K562 (cell line): ENCODE data around the gene TAF3. TPM values are rescaled to one million over a fixed set of nuclear protein-coding genes. Genes with fewer than 3 reads are reported as not detected.
A peak's percentile ranks its signal among the peaks of the same experiment; 100 is the strongest.

Experiments used
- ATAC-seq: fragments of 200-7000 bp; cut with Tn5 transposase; 3 replicates; pipeline ENCODE4 v1.9.1; 2020; ENCODE audit warnings: moderate library complexity
- BruUV-seq: library from RNA; stranded (reverse); fragments of 400-500 nt; replicated peaks from 2 replicates; lab custom pipeline; 2021; lab: Mats Ljungman, UMichigan
- CTCF ChIA-PET: fragments of 300-600 bp; formaldehyde crosslinking; extraction: SDS; loops from one replicate; lab custom pipeline; 2021; ENCODE audit warnings: low intra/inter-chr PET ratio; lab: Yijun Ruan, JAX
- POLR2A ChIA-PET: fragments of 300-600, 350-650 bp; sonication (Branson Sonifier 250); formaldehyde crosslinking; extraction: SDS; loops from one replicate; lab custom pipeline; 2021; ENCODE audit warnings: antibody characterized with exemption, inconsistent platforms; lab: Yijun Ruan, JAX
- DNase-seq, 4 experiments: peaks; one replicate each; pipeline versions ENCODE4 v3.0.0 to v3.0.0-alpha.2; 2011 to 2018; ENCODE audit warnings: low spot score in 3 of 4, mixed read lengths in 3 of 4; ENCODE audit errors: extremely low read depth in 1 of 4
- FAIRE-seq: peaks from 2 replicates; lab custom pipeline; 2011; peaks lifted over from hg19 to GRCh38; lab: Jason Lieb, UNC
- H2AFZ ChIP-seq: 2 replicates; pipeline ENCODE4 v1.6.0; 2011; ENCODE audit warnings: low read depth, low read length, control low read depth, inconsistent platforms
- H3K27ac ChIP-seq: fragments of 200-600 bp; 3 replicates; pipeline ENCODE4 v1.8.0; 2011; ENCODE audit warnings: low read depth, mild to moderate bottlenecking, control low read depth, inconsistent platforms, low read length, moderate library complexity, mixed read lengths; ENCODE audit errors: extremely low read depth
- H3K27me3 ChIP-seq, 2 experiments: fragments of 300-600 bp in 1 of 2; 2 replicates in 1 of 2; 3 replicates in 1 of 2; pipeline versions ENCODE4 v1.6.0 to v1.8.0; 2011; ENCODE audit warnings: inconsistent platforms in 2 of 2, low read length in 2 of 2, mild to moderate bottlenecking in 1 of 2, mixed read lengths in 1 of 2, moderate library complexity in 1 of 2; ENCODE audit not compliant: control insufficient read depth in 2 of 2, insufficient read depth in 2 of 2
- H3K36me3 ChIP-seq: fragments of 300-600 bp; 3 replicates; pipeline ENCODE4 v1.8.0; 2011; ENCODE audit warnings: mild to moderate bottlenecking, low read length, inconsistent platforms; ENCODE audit not compliant: control insufficient read depth, insufficient read depth
- H3K4me1 ChIP-seq, 2 experiments: fragments of 200-600 bp in 1 of 2; replicated peaks in 1 of 2; 2 replicates in 1 of 2; 3 replicates in 1 of 2; pipeline versions ENCODE4 v1.5.1 to v1.8.0; 2011; ENCODE audit warnings: inconsistent platforms in 2 of 2, low read length in 2 of 2, mild to moderate bottlenecking in 1 of 2, mixed read lengths in 1 of 2, moderate library complexity in 1 of 2; ENCODE audit not compliant: control insufficient read depth in 2 of 2, insufficient read depth in 2 of 2
- H3K4me2 ChIP-seq: 2 replicates; pipeline ENCODE4 v1.6.1; 2011; ENCODE audit warnings: low read length, control low read depth, inconsistent platforms, mixed read lengths; ENCODE audit not compliant: insufficient read depth
- H3K4me3 ChIP-seq: fragments of 200-600 bp; sonication (generic), shearing (Covaris generic); 2 replicates; pipeline ENCODE4 v1.5.1; 2016; ENCODE audit warnings: control low read depth, inconsistent platforms
- H3K79me2 ChIP-seq: fragments of 200-600 bp; 3 replicates; pipeline ENCODE4 v1.8.0; 2011; ENCODE audit warnings: low read length, inconsistent platforms; ENCODE audit not compliant: control insufficient read depth, insufficient read depth
- H3K9ac ChIP-seq, 2 experiments: 2 replicates each; pipeline versions ENCODE4 v1.6.0 to v1.6.1; 2011; ENCODE audit warnings: low read depth in 2 of 2, low read length in 2 of 2, control low read depth in 1 of 2, inconsistent platforms in 1 of 2, mild to moderate bottlenecking in 1 of 2, mixed read lengths in 1 of 2; ENCODE audit not compliant: insufficient read depth in 1 of 2
- H3K9me1 ChIP-seq: one replicate; pipeline ENCODE4 v1.6.0; 2011; ENCODE audit warnings: inconsistent platforms, mild to moderate bottlenecking, low read length, moderate library complexity; ENCODE audit not compliant: control insufficient read depth, insufficient read depth
- H3K9me3 ChIP-seq: replicated peaks from 2 replicates; pipeline ENCODE4 v1.5.1; 2011; ENCODE audit warnings: low read depth, low read length, inconsistent platforms; ENCODE audit not compliant: control insufficient read depth, insufficient read depth
- H4K20me1 ChIP-seq: replicated peaks from 2 replicates; pipeline ENCODE4 v1.6.1; 2011; ENCODE audit warnings: low read length, inconsistent platforms, mixed read lengths; ENCODE audit not compliant: control insufficient read depth, insufficient read depth
- CEBPB ChIP-seq: fragments of 450-650 bp; IDR thresholded peaks from 2 replicates; pipeline ENCODE4 v1.6.1; 2016; ENCODE audit warnings: missing genetic modification characterization, missing compliant biosample characterization
- PHF8 ChIP-seq: fragments of 200-600 bp; sonication (generic); IDR thresholded peaks from 2 replicates; pipeline ENCODE4 v1.6.1; 2012; ENCODE audit warnings: mixed run types, mild to moderate bottlenecking, inconsistent platforms, low read length, moderate library complexity, borderline replicate concordance
- SIRT6 ChIP-seq: IDR thresholded peaks from one replicate; pipeline ENCODE4 v1.6.1; 2012; ENCODE audit warnings: low read depth, mild to moderate bottlenecking, control low read depth, inconsistent platforms, low read length, moderate library complexity
- ZNF212 ChIP-seq: fragments of 450-650 bp; formaldehyde crosslinking; IDR thresholded peaks from 2 replicates; pipeline ENCODE4 v1.4.0; 2020; ENCODE audit warnings: mild to moderate bottlenecking
- ZNF79 ChIP-seq: fragments of 250-450 bp; sonication (Bioruptor Pico); IDR thresholded peaks from 2 replicates; pipeline ENCODE4 v1.4.0; 2020; ENCODE audit warnings: low read depth, mild to moderate bottlenecking, moderate library complexity
- WGBS: fragments of 100-300 bp; shearing (Covaris generic); methylation state at CpG from one replicate; pipeline ENCODE4 v1.1.6; 2016; ENCODE audit warnings: low coverage, mixed read lengths; ENCODE audit not compliant: insufficient coverage; ENCODE audit errors: missing lambda C conversion rate; 5-methylcytosine and 5-hydroxymethylcytosine counted together
- in situ Hi-C: fragments of 300-500 bp; cut with MboI; formaldehyde crosslinking; loops from 4 replicates; pipeline ENCODE4 v1.15.0; 2018; ENCODE audit warnings: inconsistent platforms, mixed read lengths
- intact Hi-C: fragments of 100-400 bp; cut with micrococcal nuclease; formaldehyde crosslinking; loops from 2 replicates; pipeline ENCODE4 v1.14.2; 2022
- polyA plus RNA-seq, 8 experiments: library from polyadenylated mRNA; depleted of rRNA in 4 of 8; stranded (reverse) in 5 of 8; unstranded in 3 of 8; fragments of >200 nt; fragmentation: Nextera tagmentation in 2 of 8; fragmentation: Illumina TruSeq in 1 of 8; extraction: Ambion mirVana in 2 of 8; extraction: Trizol in 1 of 8; gene quantifications; 2 replicates each; pipeline versions ENCODE4 v1.2.1 to v1.2.3, GENCODE V29; 2011 to 2014; ENCODE audit warnings: inconsistent platforms in 1 of 8, missing spikeins in 1 of 8
- total RNA-seq, 7 experiments: library from RNA; depleted of rRNA in 6 of 7; stranded (reverse); fragments of >200 nt in 6 of 7; fragmentation: Illumina TruSeq in 2 of 7; extraction: Trizol in 2 of 7; gene quantifications; 2 replicates each; pipeline versions ENCODE4 v1.2.1 to v1.2.3, GENCODE V29; 2011 to 2021; ENCODE audit warnings: low replicate concordance in 1 of 7
- TF ChIP-seq, protein P1 (sequence below): fragments of 250-450 bp; sonication (Bioruptor Pico); IDR thresholded peaks from 2 replicates; pipeline ENCODE4 v1.5.0; 2021; ENCODE audit warnings: mild to moderate bottlenecking, borderline replicate concordance
- TF ChIP-seq, protein P2 (sequence below): fragments of 150-350 bp; conservative IDR thresholded peaks from 2 replicates; pipeline ENCODE4 v1.6.1; 2014; ENCODE audit warnings: low read length
- TF ChIP-seq, protein P3 (sequence below): fragments of 450-650 bp; formaldehyde crosslinking; IDR thresholded peaks from 2 replicates; pipeline ENCODE4 v1.4.0; 2020; ENCODE audit warnings: mild to moderate bottlenecking, mixed read lengths
- TF ChIP-seq, protein P4 (sequence below), 2 experiments: fragments of 200-800 bp in 1 of 2; sonication (Bioruptor generic) in 1 of 2; sonication (generic) in 1 of 2; formaldehyde crosslinking in 1 of 2; IDR thresholded peaks in 1 of 2; conservative IDR thresholded peaks in 1 of 2; 2 replicates each; pipeline versions ENCODE4 v1.5.0 to v1.6.1; 2016 to 2020; ENCODE audit warnings: missing compliant biosample characterization in 1 of 2, missing genetic modification characterization in 1 of 2, missing genetic modification reagents in 1 of 2
- TF ChIP-seq, protein P5 (sequence below): fragments of 250-450 bp; sonication (Bioruptor Pico); IDR thresholded peaks from 2 replicates; pipeline ENCODE4 v1.4.0; 2020; ENCODE audit warnings: mild to moderate bottlenecking, moderate library complexity

The TAF3 gene
- total and polyA plus RNA-seq, 9 of the 15 experiments (the other 6 are each of a cell fraction or from before 2014, with no cell fraction given): 1.5 to 9.9 (median 4.1) TPM

DNA sequence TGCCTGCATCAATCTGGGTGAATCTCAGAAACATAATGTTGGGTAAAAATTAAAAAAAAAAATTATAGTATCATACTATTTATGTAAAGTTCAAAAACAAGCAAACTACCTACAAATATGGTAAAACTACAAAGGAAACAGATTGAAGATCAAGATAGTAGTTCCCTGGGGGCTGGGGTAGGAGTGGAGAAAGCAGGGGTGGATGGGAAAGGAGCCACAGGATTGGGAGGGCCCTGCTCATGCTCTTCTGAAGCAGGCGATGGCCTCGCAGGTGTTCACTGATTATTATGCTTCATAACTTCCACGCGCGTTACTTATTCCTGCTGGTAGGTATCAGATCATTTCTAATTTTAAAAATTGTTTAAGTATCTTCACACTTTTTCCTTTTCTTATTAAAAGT lies 140.1 kb downstream of the TAF3 start:
- Histone ChIP-seq H3K36me3 (no peaks in the 10 kb centered on the region), H3K4me1 (peaks cover 0 to 18% of the 10 kb centered on the region in 2 experiments; a peak in 4 of 5 replicates), H3K27ac (no peak overlapping the region), H3K4me2 (no peak overlapping the region), H3K9me1 (no peaks in the 10 kb centered on the region), H3K27me3 (no peaks in the 10 kb centered on the region), H3K79me2 (peaks cover 5% of the 10 kb centered on the region; the same call in 1 of the 3 replicates), H3K4me3 (no peak overlapping the region), H3K9ac (no peak overlapping the region), H2AFZ (no peak overlapping the region), H3K9me3 (no peaks in the 10 kb centered on the region), H4K20me1 (no peaks in the 10 kb centered on the region)
- intact Hi-C loops (no loop called here), in situ Hi-C loops (no loop called here)
- BruUV-seq: no TSS peak
- DNase-seq (no peak), ATAC-seq (peak; percentile 48; the same call in 1 of the 3 replicates), FAIRE-seq (no peak)
- POLR2A ChIA-PET: interaction anchor here (0.5 to 0.9 kb wide), 3 partner anchors 10 to 62 kb away, joined by 3 read pairs; no protein-coding TSS in a partner anchor
- 91% methylated on average over 5 of the region's 5 CpGs for WGBS
- CTCF ChIA-PET: no interaction called here
- TF ChIP-seq ZNF212 (no peak), CEBPB (tag) (no peak), SIRT6 (no peak), ZNF79 (no peak), PHF8 (no peak)
- TF ChIP-seq, protein P1, sequence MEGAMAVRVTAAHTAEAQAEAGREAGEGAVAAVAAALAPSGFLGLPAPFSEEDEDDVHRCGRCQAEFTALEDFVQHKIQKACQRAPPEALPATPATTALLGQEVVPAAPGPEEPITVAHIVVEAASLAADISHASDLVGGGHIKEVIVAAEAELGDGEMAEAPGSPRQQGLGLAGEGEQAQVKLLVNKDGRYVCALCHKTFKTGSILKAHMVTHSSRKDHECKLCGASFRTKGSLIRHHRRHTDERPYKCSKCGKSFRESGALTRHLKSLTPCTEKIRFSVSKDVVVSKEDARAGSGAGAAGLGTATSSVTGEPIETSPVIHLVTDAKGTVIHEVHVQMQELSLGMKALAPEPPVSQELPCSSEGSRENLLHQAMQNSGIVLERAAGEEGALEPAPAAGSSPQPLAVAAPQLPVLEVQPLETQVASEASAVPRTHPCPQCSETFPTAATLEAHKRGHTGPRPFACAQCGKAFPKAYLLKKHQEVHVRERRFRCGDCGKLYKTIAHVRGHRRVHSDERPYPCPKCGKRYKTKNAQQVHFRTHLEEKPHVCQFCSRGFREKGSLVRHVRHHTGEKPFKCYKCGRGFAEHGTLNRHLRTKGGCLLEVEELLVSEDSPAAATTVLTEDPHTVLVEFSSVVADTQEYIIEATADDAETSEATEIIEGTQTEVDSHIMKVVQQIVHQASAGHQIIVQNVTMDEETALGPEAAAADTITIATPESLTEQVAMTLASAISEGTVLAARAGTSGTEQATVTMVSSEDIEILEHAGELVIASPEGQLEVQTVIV (CRISPR knock-in tag): no peak
- TF ChIP-seq, protein P2, sequence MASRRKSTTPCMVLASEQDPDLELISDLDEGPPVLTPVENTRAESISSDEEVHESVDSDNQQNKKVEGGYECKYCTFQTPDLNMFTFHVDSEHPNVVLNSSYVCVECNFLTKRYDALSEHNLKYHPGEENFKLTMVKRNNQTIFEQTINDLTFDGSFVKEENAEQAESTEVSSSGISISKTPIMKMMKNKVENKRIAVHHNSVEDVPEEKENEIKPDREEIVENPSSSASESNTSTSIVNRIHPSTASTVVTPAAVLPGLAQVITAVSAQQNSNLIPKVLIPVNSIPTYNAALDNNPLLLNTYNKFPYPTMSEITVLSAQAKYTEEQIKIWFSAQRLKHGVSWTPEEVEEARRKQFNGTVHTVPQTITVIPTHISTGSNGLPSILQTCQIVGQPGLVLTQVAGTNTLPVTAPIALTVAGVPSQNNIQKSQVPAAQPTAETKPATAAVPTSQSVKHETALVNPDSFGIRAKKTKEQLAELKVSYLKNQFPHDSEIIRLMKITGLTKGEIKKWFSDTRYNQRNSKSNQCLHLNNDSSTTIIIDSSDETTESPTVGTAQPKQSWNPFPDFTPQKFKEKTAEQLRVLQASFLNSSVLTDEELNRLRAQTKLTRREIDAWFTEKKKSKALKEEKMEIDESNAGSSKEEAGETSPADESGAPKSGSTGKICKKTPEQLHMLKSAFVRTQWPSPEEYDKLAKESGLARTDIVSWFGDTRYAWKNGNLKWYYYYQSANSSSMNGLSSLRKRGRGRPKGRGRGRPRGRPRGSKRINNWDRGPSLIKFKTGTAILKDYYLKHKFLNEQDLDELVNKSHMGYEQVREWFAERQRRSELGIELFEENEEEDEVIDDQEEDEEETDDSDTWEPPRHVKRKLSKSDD: no peak
- TF ChIP-seq, protein P3, sequence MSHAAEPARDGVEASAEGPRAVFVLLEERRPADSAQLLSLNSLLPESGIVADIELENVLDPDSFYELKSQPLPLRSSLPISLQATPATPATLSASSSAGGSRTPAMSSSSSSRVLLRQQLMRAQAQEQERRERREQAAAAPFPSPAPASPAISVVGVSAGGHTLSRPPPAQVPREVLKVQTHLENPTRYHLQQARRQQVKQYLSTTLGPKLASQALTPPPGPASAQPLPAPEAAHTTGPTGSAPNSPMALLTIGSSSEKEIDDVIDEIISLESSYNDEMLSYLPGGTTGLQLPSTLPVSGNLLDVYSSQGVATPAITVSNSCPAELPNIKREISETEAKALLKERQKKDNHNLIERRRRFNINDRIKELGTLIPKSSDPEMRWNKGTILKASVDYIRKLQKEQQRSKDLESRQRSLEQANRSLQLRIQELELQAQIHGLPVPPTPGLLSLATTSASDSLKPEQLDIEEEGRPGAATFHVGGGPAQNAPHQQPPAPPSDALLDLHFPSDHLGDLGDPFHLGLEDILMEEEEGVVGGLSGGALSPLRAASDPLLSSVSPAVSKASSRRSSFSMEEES (CRISPR knock-in tag): no peak
- TF ChIP-seq, protein P4, sequence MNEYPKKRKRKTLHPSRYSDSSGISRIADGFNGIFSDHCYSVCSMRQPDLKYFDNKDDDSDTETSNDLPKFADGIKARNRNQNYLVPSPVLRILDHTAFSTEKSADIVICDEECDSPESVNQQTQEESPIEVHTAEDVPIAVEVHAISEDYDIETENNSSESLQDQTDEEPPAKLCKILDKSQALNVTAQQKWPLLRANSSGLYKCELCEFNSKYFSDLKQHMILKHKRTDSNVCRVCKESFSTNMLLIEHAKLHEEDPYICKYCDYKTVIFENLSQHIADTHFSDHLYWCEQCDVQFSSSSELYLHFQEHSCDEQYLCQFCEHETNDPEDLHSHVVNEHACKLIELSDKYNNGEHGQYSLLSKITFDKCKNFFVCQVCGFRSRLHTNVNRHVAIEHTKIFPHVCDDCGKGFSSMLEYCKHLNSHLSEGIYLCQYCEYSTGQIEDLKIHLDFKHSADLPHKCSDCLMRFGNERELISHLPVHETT (CRISPR knock-in tag; conservative IDR thresholded peaks at IDR 0.05 in 1 of 2, IDR thresholded peaks at IDR 0.05 in 1 of 2): no peak
- TF ChIP-seq, protein P5, sequence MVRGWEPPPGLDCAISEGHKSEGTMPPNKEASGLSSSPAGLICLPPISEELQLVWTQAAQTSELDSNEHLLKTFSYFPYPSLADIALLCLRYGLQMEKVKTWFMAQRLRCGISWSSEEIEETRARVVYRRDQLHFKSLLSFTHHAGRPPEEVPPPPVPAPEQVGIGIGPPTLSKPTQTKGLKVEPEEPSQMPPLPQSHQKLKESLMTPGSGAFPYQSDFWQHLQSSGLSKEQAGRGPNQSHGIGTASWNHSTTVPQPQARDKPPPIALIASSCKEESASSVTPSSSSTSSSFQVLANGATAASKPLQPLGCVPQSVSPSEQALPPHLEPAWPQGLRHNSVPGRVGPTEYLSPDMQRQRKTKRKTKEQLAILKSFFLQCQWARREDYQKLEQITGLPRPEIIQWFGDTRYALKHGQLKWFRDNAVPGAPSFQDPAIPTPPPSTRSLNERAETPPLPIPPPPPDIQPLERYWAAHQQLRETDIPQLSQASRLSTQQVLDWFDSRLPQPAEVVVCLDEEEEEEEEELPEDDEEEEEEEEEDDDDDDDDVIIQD (CRISPR knock-in tag): no peak
